ENCODE data around the gene TMED9. TPM values are rescaled to one million over a fixed set of nuclear protein-coding genes. Genes with fewer than 3 reads are reported as not detected.

The TMED9 gene
- total and polyA plus RNA-seq, 8 donors = 99.1 to 167 (median 112) TPM

DNA sequence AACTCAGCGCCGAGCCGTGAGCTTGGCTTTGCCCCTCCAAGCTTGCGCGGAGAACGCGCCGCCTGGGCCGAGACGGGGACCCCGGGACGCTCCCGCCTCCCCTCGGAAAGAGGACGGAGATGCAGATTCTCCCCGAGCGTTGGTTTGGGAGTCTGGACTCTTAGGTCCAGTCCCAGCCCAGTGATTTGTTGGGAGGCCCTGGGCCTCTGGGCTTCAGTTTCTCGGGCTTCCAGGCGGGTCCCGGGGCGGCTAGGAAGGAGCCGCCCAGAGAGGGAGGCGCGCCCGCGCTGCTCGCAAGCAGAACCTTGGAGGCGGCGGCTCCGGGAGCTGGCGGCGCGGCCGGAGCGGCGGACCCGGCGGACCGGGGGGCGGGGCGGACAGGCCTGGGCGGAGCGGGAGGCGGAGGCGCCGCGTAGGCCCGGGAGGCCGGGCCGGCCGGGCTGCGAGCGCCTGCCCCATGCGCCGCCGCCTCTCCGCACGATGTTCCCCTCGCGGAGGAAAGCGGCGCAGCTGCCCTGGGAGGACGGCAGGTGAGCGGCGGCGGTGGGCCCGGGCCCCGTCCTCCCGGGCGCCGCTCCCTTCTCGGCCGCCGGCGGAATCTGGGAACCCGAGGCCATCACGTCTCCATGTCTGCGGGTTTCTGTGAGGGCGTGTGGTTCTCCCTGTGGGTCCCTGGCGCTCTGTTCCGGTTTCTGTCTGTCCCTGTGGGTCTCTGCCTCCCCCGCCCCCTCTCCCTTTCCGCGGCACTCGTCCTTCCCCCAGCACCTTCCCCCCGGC lies 7.9 kb downstream of the TMED9 start, which contains the start of gene B4GALT7:
Gene B4GALT7, plus strand, starts transcription at position 402 of the 777 bp plus-strand sequence. Its CDS starts 79 bp downstream, at position 481.
- peak within 1 kb of the TSS; percentile 52 to 77 (median 71) for H3K4me3 ChIP-seq
- WGBS, 2 donors = 0% methylated on average over 80 to 86 of the region's 86 CpGs
- DNase-seq (peak; percentile 82 to 98 (median 90)), FAIRE-seq (no peak), ATAC-seq (peak; percentile 92 to 94 (median 94))
- H3K27me3 ChIP-seq = no peaks in the 10 kb centered on the region
- H3K9me3 ChIP-seq = no peaks in the 10 kb centered on the region
- intact Hi-C loops (cut with DNase I) = no loop called here
- H3K36me3 ChIP-seq = peaks cover 0 to 17% (median 13%) of the 10 kb centered on the region in 3 donors
- H3K4me1 ChIP-seq = peaks cover 0 to 17% (median 0%) of the 10 kb centered on the region in 3 donors
- TF ChIP-seq, protein P1, sequence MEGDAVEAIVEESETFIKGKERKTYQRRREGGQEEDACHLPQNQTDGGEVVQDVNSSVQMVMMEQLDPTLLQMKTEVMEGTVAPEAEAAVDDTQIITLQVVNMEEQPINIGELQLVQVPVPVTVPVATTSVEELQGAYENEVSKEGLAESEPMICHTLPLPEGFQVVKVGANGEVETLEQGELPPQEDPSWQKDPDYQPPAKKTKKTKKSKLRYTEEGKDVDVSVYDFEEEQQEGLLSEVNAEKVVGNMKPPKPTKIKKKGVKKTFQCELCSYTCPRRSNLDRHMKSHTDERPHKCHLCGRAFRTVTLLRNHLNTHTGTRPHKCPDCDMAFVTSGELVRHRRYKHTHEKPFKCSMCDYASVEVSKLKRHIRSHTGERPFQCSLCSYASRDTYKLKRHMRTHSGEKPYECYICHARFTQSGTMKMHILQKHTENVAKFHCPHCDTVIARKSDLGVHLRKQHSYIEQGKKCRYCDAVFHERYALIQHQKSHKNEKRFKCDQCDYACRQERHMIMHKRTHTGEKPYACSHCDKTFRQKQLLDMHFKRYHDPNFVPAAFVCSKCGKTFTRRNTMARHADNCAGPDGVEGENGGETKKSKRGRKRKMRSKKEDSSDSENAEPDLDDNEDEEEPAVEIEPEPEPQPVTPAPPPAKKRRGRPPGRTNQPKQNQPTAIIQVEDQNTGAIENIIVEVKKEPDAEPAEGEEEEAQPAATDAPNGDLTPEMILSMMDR (IDR thresholded peaks at IDR 0.05) = no peak
- peak within 1 kb of the TSS; percentile 46 to 85 (median 75) for H3K27ac ChIP-seq

DNA sequence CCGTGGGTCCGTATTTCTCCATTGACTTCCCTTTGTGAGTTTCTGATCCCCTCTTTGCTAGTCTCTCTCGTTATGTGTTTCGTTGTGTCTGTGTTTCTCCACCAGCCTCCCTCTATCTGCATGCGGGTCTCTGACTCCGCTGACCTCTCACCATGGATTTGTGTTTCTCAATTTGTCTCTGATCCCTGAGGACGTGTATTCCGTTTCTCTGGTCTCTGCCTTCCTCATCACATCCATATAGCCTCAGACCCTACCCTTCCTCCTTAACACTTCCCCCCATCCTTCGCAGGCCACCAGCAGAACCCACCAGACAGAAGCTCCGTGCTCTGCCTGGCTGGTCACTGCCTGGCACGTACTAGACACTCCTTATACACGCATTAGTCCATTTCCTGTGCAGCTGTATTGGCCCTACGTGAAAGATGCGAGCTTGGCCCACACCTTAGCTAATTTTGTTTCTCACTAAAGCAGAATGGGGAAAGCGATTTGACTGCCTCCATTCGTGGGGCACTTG lies 8.6 kb downstream of the TMED9 start:
- ATAC-seq (peak in 2 of 4 donors; percentile 0 to 3), DNase-seq (peak in 1 of 6 donors; percentile 26), FAIRE-seq (no peak)
- Histone ChIP-seq H3K27me3 (no peaks in the 10 kb centered on the region), H3K36me3 (peaks cover 0 to 10% (median 7%) of the 10 kb centered on the region in 3 donors), H3K27ac (peak overlapping the region; percentile 46 to 85 (median 70)), H3K4me3 (peak overlapping the region; percentile 52 to 77 (median 71)), H3K4me1 (peaks cover 0 to 17% (median 0%) of the 10 kb centered on the region in 3 donors), H3K9me3 (no peaks in the 10 kb centered on the region)
- TF ChIP-seq, protein P1 (IDR thresholded peaks at IDR 0.05) = no peak
- intact Hi-C loops (cut with DNase I) = no loop called here
- 2 to 5% methylated on average over 16 of the region's 16 CpGs for WGBS, 2 donors

DNA sequence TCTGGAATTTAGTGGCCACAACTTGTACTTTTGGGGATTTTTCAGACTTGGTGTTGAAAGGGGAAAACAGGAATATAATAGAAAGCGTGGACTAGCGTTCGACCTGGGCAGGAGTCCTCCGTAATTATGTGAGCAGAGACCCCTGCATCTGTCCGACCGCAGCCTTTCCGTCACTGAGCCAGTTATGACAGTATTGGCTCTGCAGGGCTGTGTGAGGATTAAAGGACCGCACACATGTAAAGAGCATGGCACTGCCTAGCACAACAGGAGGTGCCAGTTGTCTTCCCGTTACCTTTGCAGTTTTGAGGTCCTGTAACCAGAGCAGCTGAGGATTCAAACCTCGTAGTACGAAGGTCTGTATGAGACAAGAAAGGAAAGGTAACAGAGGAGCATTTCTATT lies 9.1 kb downstream of the TMED9 start:
- WGBS, 2 donors = 78 to 88% methylated on average over 11 of the region's 11 CpGs
- ATAC-seq (no peak), FAIRE-seq (no peak), DNase-seq (peak in 1 of 6 donors; percentile 23)
- H3K36me3 ChIP-seq = peaks cover 0 to 5% (median 2%) of the 10 kb centered on the region in 3 donors
- peak overlapping the region in 3 of 4 donors; percentile 52 to 77 (median 70) for H3K4me3 ChIP-seq
- intact Hi-C loops (cut with DNase I) = no loop called here
- no peaks in the 10 kb centered on the region for H3K9me3 ChIP-seq
- H3K4me1 ChIP-seq = peaks cover 0 to 17% (median 0%) of the 10 kb centered on the region in 3 donors
- no peaks in the 10 kb centered on the region for H3K27me3 ChIP-seq
- TF ChIP-seq, protein P1 (IDR thresholded peaks at IDR 0.05) = no peak
- H3K27ac ChIP-seq = no peak overlapping the region

DNA sequence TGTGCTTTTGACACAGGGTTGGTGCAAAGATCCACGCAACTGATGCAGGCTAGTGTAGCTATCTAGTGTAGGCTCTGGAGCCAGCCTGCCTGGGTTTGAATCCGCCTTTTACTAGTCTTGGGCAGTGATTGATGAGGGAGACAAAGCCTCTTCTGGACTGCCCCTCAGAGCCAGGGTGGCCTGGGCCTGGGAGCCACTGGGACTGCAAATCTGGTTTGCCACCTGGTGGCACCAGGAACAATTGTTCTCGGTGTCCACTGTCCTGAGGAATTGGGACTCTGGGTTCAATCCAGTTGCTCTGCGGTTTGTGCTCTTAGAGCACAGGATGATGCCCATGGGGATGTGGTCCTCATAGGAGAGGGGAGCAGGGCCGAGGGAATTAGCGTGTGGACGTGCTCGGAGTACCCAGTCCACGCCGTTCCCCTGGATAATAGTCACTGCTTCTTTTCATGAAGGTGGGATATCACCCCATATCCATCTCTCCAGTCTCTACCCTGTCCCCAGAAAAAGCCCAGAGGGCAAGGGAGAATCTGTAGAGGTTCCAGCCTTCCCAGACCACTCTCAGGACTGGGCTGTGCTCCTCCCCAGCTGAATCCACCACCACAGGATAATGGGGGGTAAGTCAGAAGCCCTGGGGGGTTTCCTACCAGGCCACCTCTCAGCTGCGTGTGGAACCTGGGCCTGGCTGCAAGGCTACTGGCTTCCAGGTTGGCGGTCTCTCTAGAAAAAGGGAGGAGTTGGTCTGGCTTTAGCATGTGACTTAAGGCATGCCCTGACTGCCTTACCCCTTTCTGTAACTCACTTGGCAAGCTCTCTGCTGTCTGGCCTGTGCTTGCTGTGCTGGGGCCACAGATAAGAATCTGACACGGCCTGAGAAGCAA lies 9.8 kb downstream of the TMED9 start:
- WGBS, 2 donors = 69 to 77% methylated on average over 13 of the region's 13 CpGs
- no peaks in the 10 kb centered on the region for H3K9me3 ChIP-seq
- no peak overlapping the region for H3K4me3 ChIP-seq
- DNase-seq = peak in 2 of 6 donors; percentile 21 to 30
- TF ChIP-seq, protein P1 (IDR thresholded peaks at IDR 0.05) = no peak
- peaks cover 0 to 17% (median 0%) of the 10 kb centered on the region in 3 donors for H3K4me1 ChIP-seq
- no peak overlapping the region for H3K27ac ChIP-seq
- intact Hi-C loops (cut with DNase I) = no loop called here
- no peaks in the 10 kb centered on the region for H3K27me3 ChIP-seq
- ATAC-seq = no peak
- H3K36me3 ChIP-seq = no peaks in the 10 kb centered on the region
- no peak for FAIRE-seq
